ENCODE results near the gene FNBP1L.

The FNBP1L gene
- 2.7 to 3.6 reads per million in 2 donors for total RNA-seq

- DNase-seq = peak; percentile 19
These were observed at the start of gene FNBP1L for GRCh38 chr1:93447481-93448291. Gene FNBP1L, plus strand, starts transcription at chr1:93448118. Its CDS starts 164 bp downstream, at chr1:93448282.

GRCh38 chr1:93399781-93400180, 48.1 kb upstream of the FNBP1L start:
- no peak for DNase-seq

DNA sequence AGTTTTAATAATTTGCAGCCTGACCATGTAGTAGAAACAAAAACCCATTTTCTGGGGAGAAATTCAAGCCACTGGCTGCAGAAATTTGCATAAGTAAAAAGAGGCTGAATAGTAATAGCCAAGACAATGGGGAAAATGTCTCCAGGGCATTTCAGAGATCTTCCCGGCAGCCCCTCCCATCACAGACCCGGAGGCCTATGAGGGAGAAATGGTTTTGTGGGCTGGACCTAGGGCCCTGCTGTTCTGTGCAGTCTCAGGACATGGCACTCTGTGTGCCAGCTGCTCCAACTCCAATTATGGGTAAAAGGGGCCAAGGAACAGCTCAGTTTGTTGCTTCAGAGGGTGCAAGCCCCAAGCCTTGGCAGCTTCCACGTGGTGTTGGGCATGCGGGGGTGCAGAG, 39.7 kb upstream of the FNBP1L start:
- DNase-seq = no peak

DNA sequence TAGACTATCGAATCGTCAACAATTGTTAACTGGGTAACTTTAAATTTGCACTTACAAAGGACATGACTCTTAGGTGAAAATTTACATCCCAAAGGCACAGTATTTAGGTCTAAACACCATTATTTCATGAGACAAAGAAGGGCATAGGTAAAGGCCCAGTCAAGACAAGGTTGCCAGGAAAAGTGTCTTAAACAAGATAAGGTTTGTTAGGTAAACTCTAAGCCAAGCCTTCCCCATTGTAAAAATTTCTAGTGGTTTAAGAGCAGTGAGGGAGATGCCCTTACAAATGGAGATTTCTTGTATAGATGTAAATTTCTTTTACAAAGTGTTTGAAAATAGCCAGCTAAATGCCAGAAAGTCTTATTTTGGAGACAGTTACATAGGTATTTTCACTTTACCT, 36.9 kb upstream of the FNBP1L start:
- no peak for DNase-seq

GRCh38 chr1:93414749-93415148, 33.2 kb upstream of the FNBP1L start:
- DNase-seq = no peak

DNA sequence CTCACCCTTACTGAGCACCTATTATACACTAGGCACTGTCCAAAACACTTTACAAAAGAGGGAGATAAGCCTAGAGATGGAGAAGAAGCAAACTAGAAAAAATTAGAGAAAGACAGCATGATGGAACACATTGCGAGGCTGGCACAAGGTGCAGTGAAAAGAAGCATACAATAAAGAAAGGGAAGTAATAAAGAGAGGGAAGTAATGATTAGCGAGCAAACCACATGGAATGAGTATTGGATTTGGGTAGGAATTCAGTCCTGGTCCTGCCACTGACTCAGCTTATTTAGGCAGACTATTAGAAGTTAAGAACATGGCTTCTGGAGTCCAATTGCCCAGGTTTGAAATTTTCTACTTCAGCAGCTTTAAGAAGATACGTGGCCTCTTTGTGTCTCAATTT, 32.6 kb upstream of the FNBP1L start:
- DNase-seq = no peak

GRCh38 chr1:93416183-93416582, 31.7 kb upstream of the FNBP1L start:
- no peak for DNase-seq

GRCh38 chr1:93419344-93419743, 28.6 kb upstream of the FNBP1L start:
- DNase-seq = no peak

- DNase-seq = no peak
These were observed 27.5 kb upstream of the FNBP1L start for GRCh38 chr1:93420400-93420799.

- DNase-seq = no peak
These were observed 21.7 kb upstream of the FNBP1L start for GRCh38 chr1:93426181-93426580.

DNA sequence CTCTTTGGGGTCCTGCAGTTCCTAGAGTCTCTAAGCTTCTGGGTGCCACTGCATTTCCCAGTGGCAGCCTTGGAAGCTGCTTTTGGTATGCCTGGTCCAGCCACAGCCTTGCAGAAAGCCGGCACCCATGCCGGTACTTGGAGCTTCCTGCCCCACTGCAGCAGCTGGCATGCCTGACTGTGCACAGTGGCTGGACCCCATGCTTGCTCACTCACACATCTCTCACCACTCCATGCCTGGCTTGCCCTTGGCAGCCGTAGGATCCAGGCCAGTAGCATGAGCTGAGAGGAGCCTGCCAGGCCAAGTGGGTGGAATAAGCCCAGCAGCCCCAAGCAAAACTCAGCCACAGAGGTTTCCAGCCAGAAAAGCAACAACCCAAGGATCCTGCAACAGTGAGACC, 20.3 kb upstream of the FNBP1L start:
- no peak for DNase-seq

- no peak for DNase-seq
These were observed 14.4 kb upstream of the FNBP1L start for GRCh38 chr1:93433407-93433961.

DNA sequence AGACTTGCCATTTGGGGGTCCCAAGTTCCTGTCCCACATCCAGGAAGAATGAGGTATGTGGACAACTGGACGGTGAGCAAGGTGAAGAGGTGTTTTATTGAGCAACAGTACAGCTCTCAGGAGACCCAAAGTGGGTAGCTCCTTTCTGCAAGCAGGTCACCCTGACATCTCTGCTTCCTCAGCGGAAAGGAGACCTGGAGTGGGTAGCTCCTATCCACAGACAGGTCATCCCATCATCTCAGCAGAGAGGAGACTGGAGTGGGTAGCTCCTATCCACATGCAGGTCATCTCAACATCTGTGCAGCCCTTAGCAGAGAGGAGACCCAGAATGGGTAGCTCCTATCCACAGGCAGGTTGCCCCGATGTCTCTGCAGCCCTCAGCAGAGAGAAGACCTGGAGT, 13.8 kb upstream of the FNBP1L start:
- no peak for DNase-seq

DNA sequence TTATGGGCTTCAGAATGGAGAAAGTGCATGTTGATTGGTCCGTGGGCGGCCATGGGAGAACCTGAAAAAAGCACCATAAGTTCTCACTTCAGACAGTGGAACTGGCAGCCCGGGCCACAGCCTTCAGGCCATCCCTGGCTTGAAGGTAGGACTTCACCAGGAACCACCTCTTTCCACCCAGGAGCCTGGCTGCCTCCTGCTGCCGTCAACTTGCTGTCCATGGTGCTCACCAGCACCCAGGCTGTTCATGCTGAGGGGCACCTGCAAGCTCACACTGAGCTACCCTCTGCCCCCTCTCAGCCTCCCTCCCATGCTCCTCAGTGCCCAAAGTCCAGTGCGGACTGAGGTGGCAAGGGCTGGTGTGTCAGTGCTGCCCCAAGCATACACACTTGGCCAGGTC, 12.9 kb upstream of the FNBP1L start:
- DNase-seq = no peak

- no peak for DNase-seq
These were observed 12.5 kb upstream of the FNBP1L start for GRCh38 chr1:93435443-93435842.

- DNase-seq = no peak
These were observed 11.4 kb upstream of the FNBP1L start for GRCh38 chr1:93436496-93436895.

DNA sequence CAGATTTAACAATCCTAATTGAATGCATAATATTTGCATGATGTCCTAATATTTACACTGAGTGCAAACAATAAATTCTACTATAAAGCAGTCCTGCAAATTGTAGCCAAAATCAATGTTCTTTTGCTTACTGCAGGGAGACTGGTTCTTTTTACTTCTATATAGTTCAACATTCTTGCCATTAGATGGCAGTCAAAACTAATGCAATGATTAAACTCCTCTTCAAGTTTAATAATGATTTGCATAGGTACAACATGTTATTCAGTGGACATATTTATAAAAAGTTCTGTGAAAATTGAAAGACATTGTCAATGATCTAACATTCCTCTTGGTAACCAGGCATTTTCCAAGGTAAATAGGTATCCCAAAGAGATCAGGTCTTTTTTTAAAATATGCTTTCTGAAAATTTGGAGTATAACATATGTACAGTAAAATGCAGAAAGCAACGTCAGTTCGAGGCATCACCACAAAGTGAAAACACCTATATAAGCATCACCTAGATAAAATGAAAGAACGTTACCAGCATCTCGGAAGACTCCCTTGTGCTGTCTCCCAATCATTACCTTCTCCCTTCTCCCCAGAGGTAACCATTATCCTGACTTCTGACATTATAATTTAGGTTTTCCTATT, 9.8 kb upstream of the FNBP1L start:
- DNase-seq = no peak

DNA sequence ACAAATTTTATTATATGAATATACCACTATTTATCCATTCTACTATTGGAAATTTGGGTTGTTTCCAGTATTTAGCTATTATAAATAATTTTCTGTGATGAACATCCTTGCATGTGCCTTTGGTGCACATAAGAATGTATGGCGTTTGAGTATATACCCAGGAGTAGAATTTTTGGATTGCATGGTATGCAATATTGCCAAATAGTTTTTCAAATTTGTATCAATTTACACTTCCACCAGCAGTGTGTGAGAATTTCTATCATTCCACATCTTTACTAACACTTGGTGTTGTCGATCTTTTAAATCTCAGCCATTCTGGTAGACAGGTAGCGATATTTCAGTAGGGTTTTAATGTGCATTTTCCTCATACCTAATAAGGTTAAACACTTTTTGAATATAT, 9.2 kb upstream of the FNBP1L start:
- no peak for DNase-seq

DNA sequence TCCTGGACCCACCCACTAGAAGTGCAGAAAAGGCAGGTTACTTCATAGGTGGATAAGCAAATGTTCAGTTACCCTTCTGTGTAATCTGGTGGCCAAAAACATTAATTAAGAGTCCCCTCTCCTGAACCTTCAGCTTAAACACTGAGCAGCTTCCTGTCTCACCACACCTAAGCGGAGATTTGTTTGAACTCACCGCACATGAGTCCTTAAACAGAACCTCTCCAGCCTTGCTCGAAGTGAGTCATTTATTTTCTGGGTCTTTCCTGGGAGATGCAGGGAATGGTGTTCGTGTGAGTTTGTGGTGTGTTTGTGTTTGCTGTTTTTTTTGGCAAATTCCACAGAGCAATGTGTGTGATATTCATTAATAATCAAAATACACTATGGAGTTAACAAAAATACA, 7.6 kb upstream of the FNBP1L start:
- DNase-seq = no peak

DNA sequence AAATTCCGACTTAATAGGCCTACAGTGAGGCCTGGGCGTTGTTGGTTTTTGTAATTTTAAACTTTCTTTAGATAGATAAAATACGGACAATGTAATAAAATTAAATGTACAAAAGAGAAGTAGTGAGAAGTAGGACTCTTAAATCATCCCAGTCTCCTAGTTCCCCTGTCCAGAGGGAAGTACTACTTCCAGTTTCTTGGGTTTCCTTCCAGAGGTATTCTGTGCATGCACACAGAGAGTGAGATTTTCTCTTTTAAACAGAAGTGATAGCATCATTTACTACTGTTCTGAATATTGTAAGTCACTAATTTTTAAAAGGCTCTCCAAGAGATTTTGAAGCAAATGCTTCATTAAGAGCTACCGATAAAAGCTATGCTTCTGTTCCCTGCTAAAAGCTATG, 7.2 kb upstream of the FNBP1L start:
- DNase-seq = no peak

DNA sequence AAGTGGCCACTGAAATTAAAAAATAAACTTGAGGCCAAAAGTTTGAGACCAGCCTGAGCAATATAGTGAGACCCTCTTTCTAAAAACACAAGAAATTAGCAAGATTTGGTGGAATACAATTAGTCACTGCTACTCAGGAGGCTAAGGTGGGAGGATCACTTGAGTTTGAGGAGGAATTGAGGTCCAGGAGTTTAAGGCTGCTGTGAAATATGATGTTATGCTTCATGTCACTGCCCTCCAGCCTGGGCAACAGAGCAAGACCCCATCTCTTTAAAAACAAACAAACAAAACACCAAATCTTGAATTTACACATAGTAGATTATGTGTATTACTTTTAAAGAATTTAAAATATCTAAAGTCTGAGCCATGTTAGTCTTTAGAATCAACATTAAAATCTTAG, 6.3 kb upstream of the FNBP1L start:
- DNase-seq = no peak

DNA sequence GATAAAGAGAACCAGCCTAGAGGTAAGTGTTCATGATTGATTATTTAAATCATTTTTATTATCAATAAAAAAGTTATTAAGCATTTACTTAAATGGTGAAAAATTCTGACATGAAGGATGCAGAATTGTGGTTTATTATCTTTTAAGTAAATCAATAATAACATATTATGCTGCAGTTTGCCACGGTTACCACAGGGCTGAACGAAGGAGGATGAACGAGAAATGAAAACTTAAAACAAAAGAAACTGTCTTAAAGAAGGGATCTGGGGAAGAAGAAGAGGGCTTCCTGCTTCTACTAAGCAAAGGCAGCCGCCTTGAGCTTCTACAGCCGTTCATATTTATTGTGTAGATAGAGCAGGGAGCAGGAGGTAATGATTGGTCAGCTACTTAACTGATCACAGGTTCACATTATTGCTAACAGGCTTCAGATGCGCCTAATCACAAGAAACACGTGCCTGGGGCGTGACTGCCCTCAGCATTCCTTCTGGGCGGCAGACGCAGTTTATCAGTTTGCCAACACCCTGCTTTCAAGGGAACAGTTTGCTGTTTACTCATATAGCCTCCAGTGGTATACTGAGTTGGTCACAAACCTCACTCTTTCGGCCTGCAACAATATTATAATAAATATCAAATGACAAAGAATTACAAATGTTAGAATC, 5.8 kb upstream of the FNBP1L start:
- no peak for DNase-seq

GRCh38 chr1:93442741-93443140, 5.2 kb upstream of the FNBP1L start:
- DNase-seq = no peak

DNA sequence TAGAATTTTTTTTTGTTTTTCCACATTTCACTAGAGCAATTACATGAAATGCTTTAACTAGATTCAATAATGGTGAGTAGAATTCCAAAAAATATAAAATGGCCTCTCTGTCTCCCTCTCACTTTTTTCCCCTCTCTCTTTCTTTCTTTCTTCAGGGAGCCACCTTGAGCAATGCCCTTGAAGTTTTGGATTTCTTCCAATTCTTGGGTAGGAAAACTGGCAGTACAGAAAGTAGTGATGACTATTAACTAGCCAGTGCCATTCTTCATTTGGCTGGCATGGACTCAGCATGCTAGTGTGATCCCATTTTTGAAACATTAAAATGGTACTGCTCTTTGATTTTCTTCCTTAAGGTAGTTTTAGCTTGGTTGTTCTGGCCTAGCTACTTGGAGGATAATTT, 4.5 kb upstream of the FNBP1L start:
- DNase-seq = no peak

Measured in activated gamma-delta T cell (primary cell).